CMK (cell line): ENCODE results near the gene COTL1.
A peak's percentile ranks its signal among the peaks of the same experiment; 100 is the strongest.

Experiments used
- DNase-seq: peaks from one replicate; pipeline ENCODE4 v3.0.0-alpha.2; 2010; ENCODE audit warnings: low read depth

Gene COTL1, protein sequence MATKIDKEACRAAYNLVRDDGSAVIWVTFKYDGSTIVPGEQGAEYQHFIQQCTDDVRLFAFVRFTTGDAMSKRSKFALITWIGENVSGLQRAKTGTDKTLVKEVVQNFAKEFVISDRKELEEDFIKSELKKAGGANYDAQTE

DNA sequence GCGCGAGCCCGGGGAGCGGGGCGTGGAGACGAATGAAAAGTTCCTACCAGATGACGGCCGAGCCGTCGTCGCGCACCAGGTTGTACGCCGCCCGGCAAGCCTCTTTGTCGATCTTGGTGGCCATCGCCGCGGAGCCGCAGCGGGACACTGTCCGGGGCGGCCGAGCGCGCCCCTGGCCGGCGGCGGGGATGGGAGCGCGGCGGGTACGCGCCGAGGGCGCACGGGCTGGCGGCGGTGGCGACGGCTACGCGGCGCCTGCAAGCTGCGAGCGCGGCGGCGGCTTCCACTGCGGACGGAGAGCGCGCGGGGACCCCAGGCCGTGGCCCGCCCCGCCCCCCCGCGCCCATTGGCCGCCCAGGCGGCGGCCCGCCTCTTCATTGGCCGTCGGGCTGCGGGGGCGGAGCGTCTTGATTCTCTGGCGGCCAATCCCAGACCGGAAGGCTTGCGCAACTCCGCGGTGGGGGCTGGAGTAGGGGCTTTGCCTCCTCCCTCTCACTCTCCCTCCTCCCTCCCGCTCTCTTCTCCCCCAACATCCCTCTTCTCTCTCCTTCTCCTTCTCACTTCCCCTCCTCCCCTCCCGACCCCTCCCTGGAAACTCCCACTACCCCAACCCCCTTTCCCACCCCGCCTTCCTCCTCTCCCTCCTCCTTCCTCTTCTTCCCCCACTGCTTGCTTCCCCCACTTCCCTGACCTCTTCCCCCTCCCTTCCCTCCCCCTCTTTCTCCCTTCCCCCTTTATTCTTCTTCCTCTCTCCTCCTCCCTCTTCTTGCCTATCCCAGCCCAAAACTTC is at the start of gene COTL1:
Gene COTL1, minus strand, starts transcription at position 288 of the 790 bp plus-strand sequence. Its CDS starts 164 bp downstream, at position 124.
- peak; percentile 95 for DNase-seq

- no peak for DNase-seq
These were observed 48.0 kb upstream of the COTL1 start for GRCh38 chr16:84665843-84666242.

DNA sequence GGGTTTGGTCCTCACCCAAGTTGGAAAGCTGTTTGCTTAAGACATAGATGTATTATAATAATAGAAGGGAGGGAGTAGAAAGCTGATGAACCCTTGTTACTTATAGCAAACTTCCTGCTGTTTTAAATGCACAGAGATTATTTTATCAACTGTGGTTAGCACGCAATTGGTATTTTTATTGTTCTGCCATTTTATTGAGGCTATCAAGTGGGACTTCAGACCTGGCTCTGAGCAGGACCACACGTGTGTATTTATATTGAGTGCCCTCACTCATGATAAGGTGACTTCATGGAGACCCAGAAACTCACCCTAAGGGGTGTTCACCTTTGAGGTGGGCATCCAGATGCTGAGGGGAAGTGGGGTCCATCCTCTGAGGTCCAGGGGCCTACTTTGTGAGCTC is 47.5 kb upstream of the COTL1 start:
- DNase-seq = no peak

GRCh38 chr16:84663433-84664101 is 45.7 kb upstream of the COTL1 start:
- DNase-seq = no peak

GRCh38 chr16:84662471-84662870 is 44.6 kb upstream of the COTL1 start:
- no peak for DNase-seq

GRCh38 chr16:84661418-84662060 is 43.7 kb upstream of the COTL1 start:
- DNase-seq = no peak

- no peak for DNase-seq
These were observed 43.1 kb upstream of the COTL1 start for GRCh38 chr16:84660973-84661372.

- no peak for DNase-seq
These were observed 41.9 kb upstream of the COTL1 start for GRCh38 chr16:84659656-84660300.

- DNase-seq = no peak
These were observed 40.8 kb upstream of the COTL1 start for GRCh38 chr16:84658690-84659089.

GRCh38 chr16:84657229-84657837 is 39.5 kb upstream of the COTL1 start:
- no peak for DNase-seq

DNA sequence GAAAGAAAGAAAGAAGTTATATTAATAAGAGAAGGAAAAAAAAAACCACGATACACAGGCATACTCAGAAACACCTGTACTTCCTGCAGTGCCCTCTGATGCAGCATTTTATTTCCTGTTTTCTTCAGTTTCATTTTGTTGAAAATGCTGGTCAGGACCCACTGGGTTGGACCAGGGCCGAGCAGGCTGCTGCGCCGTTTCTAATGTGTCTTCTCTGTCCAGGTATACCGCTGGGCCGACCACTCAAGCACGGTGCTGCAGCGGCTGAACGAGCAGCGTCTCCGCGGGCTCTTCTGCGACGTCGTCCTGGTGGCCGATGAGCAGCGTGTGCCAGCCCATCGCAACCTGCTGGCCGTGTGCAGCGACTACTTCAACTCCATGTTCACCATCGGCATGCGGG is 38.8 kb upstream of the COTL1 start:
- DNase-seq = no peak

- no peak for DNase-seq
These were observed 37.1 kb upstream of the COTL1 start for GRCh38 chr16:84654998-84655397.

DNA sequence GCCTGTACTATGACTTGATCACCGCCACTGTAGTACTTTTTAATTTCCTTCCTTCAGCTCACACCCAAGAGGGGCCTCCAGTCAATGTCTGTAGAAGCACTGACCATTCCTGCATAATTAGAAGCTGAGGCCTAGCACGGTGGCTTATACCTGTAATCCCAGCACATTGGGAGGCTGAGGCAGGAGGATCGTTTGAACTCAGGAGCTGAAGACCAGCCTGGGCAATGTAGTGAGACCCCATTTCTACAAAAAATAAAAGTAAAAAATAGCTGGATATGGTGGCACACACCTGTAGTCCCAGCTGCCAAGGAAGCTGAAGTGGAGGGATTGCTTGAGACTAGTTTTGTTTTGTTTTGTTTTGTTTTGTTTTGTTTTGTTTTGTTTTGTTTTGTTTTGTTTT is 36.4 kb upstream of the COTL1 start:
- DNase-seq = no peak

DNA sequence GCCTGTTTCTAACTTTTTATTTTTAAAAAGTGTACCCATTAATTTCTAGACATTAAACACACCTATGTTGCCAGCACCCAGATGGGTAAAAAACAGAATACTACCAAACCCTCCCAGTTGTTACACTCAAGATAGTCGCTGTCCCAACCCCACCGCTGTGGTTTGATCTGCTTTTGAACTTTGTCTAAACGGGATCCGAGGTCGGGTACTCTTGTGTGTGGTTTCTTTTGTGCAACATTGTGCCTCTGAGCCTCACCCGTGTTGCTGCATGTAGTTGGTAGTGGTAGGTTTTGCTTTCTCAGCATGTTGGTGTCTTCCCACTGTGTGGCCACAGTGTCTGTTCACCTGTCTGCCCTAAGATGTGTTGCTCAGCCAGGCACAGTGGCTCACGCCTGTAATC is 34.7 kb upstream of the COTL1 start:
- DNase-seq = no peak

DNA sequence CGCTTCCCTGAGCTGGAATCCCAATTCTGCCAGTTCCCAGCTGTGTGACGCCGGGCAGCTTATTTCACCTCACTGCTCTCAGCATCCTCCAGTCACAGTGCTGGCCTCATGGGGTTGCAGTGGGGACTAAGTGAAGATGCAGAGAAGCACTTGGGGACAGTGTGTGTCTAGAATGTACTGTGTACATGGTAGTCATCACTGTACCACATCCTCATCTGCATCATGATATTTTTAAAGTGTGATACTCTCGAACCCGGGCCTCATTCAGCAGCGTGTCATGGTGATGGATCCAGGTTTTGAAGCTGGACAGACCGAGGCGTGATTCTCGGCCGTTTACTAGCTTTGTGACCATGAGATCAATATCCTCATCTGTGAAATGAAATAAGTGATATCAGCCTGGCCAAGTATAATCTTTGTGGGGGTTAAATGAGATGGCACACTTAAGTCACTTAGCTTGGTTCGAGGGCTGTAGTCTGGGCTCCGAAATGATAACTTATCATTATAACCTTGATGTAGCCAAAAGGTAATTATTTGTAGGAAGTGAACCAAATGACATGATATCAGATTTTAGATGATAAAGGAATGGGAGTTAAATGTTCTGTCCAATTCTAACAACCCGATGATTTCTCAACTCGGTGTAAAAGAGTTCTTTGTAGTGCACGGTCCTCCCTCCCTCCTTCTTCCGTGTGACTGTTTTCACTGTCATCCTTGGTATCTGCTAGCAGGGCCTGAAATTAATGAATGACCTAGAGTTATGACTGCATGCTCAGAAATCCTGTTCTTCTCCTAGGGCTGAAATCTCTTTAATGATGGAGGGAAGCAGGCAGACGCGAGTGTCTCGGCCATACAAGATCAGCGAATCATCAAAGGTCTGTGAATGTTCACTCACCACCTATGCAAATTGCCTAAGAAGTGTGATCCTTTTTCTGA is 32.4 kb upstream of the COTL1 start:
- DNase-seq = no peak

DNA sequence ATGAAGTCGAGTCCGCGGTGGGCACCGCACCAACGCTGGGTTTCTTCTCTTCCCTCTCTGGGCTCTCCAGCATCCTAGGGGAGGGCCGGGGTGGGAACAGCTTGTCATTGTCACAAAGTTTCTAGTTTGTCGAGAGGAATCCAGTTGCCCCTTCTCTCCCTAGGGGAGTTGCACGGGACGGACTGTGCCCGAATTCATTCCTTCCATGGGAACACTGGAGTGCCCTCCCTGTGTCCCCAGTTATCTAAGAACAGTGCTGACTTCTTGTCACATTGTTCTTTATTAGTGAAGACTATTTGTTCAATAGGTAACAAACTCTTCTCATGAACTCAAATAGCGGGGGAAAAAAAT is 31.6 kb upstream of the COTL1 start:
- DNase-seq = no peak

GRCh38 chr16:84648595-84649510 is 31.0 kb upstream of the COTL1 start:
- no peak for DNase-seq

- DNase-seq = no peak
These were observed 30.1 kb upstream of the COTL1 start, which contains the start of gene KLHL36 for GRCh38 chr16:84647828-84648594. TSS of gene KLHL36 (plus strand) at chr16:84648511. CDS start at chr16:84650868, 2,357 bp downstream.

DNA sequence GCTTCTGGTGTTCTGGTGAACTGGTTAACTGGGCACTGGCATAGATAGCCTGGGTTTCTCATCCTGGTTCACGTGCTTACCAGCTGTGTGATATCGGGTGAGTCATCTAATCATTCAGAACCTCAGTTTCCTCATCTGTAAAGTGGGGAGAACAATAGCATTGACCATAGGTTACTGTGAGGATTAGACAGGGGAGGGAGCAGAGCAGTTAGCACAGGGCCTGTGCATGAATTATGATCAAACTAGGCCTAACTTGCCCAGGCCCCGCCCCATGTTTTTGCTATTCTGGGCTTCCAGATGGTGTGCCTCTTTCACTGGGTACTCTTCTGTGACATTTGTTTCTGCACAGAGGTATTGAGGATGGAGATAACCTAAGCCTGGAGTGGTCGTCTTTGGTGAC is 25.8 kb upstream of the COTL1 start:
- DNase-seq = no peak
